ENCODE data around the gene VEGFA. TPM values are rescaled to one million over a fixed set of nuclear protein-coding genes. Genes with fewer than 3 reads are reported as not detected.
A peak's percentile ranks its signal among the peaks of the same experiment; 100 is the strongest.

VEGFA gene
- total RNA-seq, 1 donor from 2014 or later: 194 TPM

DNA sequence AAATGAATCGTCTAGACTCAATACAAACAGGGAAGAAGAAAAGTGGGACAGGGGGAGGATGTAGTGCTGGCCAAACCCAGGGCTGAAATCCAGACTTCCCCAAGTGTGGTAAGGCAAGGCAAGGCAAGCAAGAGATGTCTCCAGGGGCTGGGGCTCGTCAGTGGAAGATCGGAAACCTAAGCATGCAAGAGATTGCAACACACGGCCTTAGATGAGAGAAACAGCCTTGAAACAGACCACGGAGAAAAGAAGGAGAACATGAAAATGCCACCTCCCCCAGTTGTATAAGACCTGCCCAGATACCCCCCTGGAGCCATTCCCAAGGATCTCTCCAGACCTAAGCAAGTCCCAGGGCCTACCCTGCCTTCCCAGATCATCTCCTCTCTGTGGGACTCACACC, 20.0 kb downstream of the VEGFA start:
- intact Hi-C loops (cut with DNase I): no loop called here
- Histone ChIP-seq H3K4me3 (no peak overlapping the region), H3K4me1 (peaks cover 5% of the 10 kb centered on the region), H3K9me3 (no peaks in the 10 kb centered on the region), H3K27me3 (no peaks in the 10 kb centered on the region), H3K27ac (peak overlapping the region; percentile 72), H3K36me3 (peaks cover 0 to 8% of the 10 kb centered on the region in 2 donors)
- no peak for TF ChIP-seq POLR2A (IDR thresholded peaks at IDR 0.05)
- TF ChIP-seq POLR2AphosphoS5 (IDR thresholded peaks at IDR 0.05; ENCODE audit: insufficient read depth in 1 of 2, low read depth in 1 of 2): no peak
- TF ChIP-seq, protein P1, sequence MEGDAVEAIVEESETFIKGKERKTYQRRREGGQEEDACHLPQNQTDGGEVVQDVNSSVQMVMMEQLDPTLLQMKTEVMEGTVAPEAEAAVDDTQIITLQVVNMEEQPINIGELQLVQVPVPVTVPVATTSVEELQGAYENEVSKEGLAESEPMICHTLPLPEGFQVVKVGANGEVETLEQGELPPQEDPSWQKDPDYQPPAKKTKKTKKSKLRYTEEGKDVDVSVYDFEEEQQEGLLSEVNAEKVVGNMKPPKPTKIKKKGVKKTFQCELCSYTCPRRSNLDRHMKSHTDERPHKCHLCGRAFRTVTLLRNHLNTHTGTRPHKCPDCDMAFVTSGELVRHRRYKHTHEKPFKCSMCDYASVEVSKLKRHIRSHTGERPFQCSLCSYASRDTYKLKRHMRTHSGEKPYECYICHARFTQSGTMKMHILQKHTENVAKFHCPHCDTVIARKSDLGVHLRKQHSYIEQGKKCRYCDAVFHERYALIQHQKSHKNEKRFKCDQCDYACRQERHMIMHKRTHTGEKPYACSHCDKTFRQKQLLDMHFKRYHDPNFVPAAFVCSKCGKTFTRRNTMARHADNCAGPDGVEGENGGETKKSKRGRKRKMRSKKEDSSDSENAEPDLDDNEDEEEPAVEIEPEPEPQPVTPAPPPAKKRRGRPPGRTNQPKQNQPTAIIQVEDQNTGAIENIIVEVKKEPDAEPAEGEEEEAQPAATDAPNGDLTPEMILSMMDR (IDR thresholded peaks at IDR 0.05): no peak
- no peak for DNase-seq (ENCODE audit: extremely low spot score in 2 of 2)

GRCh38 chr6:43791745-43792422, 21.9 kb downstream of the VEGFA start:
- Histone ChIP-seq H3K27me3 (no peaks in the 10 kb centered on the region), H3K36me3 (no peaks in the 10 kb centered on the region), H3K27ac (no peak overlapping the region), H3K9me3 (no peaks in the 10 kb centered on the region), H3K4me3 (no peak overlapping the region), H3K4me1 (peaks cover 5% of the 10 kb centered on the region)
- TF ChIP-seq POLR2AphosphoS5 (IDR thresholded peaks at IDR 0.05; ENCODE audit: insufficient read depth in 1 of 2, low read depth in 1 of 2): no peak
- TF ChIP-seq, protein P1 (IDR thresholded peaks at IDR 0.05): no peak
- TF ChIP-seq POLR2A (IDR thresholded peaks at IDR 0.05): no peak
- no peak for DNase-seq (ENCODE audit: extremely low spot score in 2 of 2)
- intact Hi-C loops (cut with DNase I): no loop called here

DNA sequence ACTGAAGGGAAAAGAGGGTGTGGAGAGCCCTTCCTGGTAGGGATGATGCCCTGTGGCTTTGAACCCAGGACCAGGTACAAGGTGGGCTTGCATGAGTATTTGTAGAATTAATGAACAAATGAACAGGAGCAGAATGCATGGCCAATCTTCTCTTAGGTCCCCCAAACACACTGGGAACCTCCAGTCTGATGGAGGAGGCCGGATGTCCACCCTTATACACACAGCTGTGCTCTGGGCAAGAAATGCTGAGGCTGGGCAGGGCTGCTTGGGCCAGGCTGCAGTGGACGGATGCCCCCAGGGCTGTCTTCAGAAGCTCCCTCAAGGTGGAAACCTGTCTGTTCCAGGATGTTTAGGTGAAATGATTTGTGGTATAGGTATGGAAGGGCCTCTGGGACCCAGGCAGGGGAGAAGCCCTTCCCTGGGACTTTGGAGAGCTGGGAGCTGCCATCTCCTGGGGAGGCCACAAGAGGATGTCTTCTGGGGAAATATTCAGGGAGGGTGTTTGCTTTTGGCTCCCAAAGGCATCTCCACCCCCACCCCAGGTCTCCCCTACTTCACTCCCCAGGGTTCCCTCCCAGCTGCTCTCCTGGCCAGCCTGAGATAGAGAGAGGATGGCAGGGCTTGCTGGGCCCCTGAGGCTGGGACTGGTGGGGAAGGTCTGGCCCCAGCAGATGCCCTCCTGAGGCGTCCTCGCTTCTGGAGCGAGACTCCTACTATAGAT, 23.3 kb downstream of the VEGFA start:
- Histone ChIP-seq H3K4me3 (no peak overlapping the region), H3K27me3 (no peaks in the 10 kb centered on the region), H3K4me1 (peaks cover 5% of the 10 kb centered on the region), H3K36me3 (no peaks in the 10 kb centered on the region), H3K27ac (no peak overlapping the region), H3K9me3 (no peaks in the 10 kb centered on the region)
- intact Hi-C loops (cut with DNase I): no loop called here
- TF ChIP-seq, protein P1 (IDR thresholded peaks at IDR 0.05): no peak
- no peak for TF ChIP-seq POLR2AphosphoS5 (IDR thresholded peaks at IDR 0.05; ENCODE audit: insufficient read depth in 1 of 2, low read depth in 1 of 2)
- no peak for TF ChIP-seq POLR2A (IDR thresholded peaks at IDR 0.05)
- DNase-seq (ENCODE audit: extremely low spot score in 2 of 2): no peak

- Histone ChIP-seq H3K27ac (no peak overlapping the region), H3K4me1 (peaks cover 5% of the 10 kb centered on the region), H3K27me3 (no peaks in the 10 kb centered on the region), H3K36me3 (no peaks in the 10 kb centered on the region), H3K4me3 (no peak overlapping the region), H3K9me3 (no peaks in the 10 kb centered on the region)
- no peak for TF ChIP-seq POLR2AphosphoS5 (IDR thresholded peaks at IDR 0.05; ENCODE audit: insufficient read depth in 1 of 2, low read depth in 1 of 2)
- TF ChIP-seq, protein P1 (IDR thresholded peaks at IDR 0.05): no peak
- no peak for TF ChIP-seq POLR2A (IDR thresholded peaks at IDR 0.05)
- intact Hi-C loops (cut with DNase I): no loop called here
- DNase-seq (ENCODE audit: extremely low spot score in 2 of 2): no peak
These were observed 23.8 kb downstream of the VEGFA start for GRCh38 chr6:43793875-43794242.

DNA sequence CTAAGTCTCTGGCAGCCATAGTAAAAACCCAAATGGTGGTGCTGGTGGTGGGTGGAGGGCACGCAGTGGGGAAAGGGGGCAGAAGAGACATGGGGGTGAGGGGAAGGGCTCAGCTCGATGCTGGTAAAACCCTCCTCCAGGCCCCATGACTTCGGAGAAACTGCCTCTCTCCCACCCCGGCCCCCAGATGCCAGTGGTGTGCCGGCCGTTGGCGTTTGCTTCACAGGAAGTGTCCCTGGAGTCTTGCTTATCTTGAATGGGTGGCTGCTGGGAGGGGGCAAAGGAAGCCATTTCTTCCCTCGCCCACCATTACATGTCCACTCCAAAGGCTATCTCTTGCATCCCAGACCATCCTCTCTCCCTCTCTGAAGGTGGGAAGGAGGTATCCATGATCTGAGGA, 25.4 kb downstream of the VEGFA start:
- Histone ChIP-seq H3K27me3 (no peaks in the 10 kb centered on the region), H3K4me3 (no peak overlapping the region), H3K27ac (no peak overlapping the region), H3K36me3 (no peaks in the 10 kb centered on the region), H3K4me1 (peaks cover 5% of the 10 kb centered on the region), H3K9me3 (no peaks in the 10 kb centered on the region)
- TF ChIP-seq POLR2AphosphoS5 (IDR thresholded peaks at IDR 0.05; ENCODE audit: insufficient read depth in 1 of 2, low read depth in 1 of 2) (no peak), POLR2A (IDR thresholded peaks at IDR 0.05) (no peak)
- TF ChIP-seq, protein P1 (IDR thresholded peaks at IDR 0.05): no peak
- intact Hi-C loops (cut with DNase I): no loop called here
- DNase-seq (ENCODE audit: extremely low spot score in 2 of 2): no peak

Measured in vagina (tissue), 2 donors.